ENCODE measurements around the gene ING1.

DNA sequence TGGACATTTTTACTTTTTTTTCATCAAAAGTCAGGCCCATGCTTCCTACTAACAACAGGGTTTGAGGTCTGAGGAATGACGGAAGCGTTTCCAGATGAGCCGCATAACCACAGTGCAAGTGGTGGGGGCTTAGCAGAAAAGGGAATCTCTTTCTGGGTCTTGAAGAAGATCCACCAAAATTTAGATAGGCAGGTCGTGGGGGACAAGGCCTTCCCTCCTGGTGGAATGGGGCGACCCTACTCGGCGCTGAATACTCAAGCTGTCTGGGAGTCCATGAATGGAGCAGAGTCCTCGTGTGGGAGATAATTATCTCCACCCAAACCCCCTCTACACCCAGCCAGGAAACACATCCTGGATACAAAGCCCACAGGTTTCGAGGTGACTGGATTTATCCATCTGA, 44.5 kb upstream of the ING1 start:
- TF ChIP-seq, protein P1, sequence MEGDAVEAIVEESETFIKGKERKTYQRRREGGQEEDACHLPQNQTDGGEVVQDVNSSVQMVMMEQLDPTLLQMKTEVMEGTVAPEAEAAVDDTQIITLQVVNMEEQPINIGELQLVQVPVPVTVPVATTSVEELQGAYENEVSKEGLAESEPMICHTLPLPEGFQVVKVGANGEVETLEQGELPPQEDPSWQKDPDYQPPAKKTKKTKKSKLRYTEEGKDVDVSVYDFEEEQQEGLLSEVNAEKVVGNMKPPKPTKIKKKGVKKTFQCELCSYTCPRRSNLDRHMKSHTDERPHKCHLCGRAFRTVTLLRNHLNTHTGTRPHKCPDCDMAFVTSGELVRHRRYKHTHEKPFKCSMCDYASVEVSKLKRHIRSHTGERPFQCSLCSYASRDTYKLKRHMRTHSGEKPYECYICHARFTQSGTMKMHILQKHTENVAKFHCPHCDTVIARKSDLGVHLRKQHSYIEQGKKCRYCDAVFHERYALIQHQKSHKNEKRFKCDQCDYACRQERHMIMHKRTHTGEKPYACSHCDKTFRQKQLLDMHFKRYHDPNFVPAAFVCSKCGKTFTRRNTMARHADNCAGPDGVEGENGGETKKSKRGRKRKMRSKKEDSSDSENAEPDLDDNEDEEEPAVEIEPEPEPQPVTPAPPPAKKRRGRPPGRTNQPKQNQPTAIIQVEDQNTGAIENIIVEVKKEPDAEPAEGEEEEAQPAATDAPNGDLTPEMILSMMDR (IDR thresholded peaks at IDR 0.05; ENCODE audit: low read length): no peak
- TF ChIP-seq EZH2 (IDR thresholded peaks at IDR 0.05; ENCODE audit: borderline replicate concordance, low read length): no peak

Measured in OCI-LY1 (cell line).